Measurements from ENCODE around the gene CCNJL.
"Not testable (repeated sequence)": the region's sequence is repeated elsewhere in the genome, so short reads cannot be mapped to it uniquely, and the experiment has no call there.

Gene CCNJL

DNA sequence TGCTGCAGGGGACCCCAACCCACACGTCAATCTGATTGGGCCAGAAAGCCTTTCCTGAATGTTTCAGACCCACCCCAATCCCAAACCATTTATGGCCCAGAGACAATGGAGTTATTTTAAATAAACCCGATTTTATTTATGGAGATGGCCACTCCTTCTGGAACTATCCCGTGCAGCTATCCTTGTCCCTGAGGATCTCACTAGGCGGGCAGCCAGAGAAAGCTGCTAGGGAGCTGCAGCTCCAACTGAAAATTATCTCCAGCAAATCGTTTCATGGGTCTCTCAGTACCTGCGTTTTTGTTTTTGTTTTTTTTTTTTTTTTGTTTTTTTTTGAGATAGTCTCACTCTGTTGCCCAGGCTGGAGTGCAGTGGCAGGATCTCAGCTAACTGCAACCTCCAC is 35.1 kb upstream of the CCNJL start:
- Mint-ChIP-seq H3K9me3 (no peaks in the 10 kb centered on the region), H3K4me3 (no peak overlapping the region), H3K27me3 (peaks cover 11% of the 10 kb centered on the region), H3K4me1 (peaks cover 5% of the 10 kb centered on the region), H3K36me3 (no peaks in the 10 kb centered on the region), H3K27ac (no peak overlapping the region)
- no peak for ATAC-seq

GRCh38 chr5:160342413-160342941 is 30.1 kb upstream of the CCNJL start:
- Mint-ChIP-seq H3K4me3 (no peak overlapping the region), H3K4me1 (peaks cover 5% of the 10 kb centered on the region), H3K27me3 (peaks cover 11% of the 10 kb centered on the region), H3K9me3 (no peaks in the 10 kb centered on the region), H3K27ac (no peak overlapping the region), H3K36me3 (no peaks in the 10 kb centered on the region)
- ATAC-seq, result no peak

- H3K36me3 Mint-ChIP-seq, result no peaks in the 10 kb centered on the region
- ATAC-seq, result no peak
- peaks cover 5% of the 10 kb centered on the region for H3K4me1 Mint-ChIP-seq
- H3K9me3 Mint-ChIP-seq, result no peaks in the 10 kb centered on the region
- peaks cover 11% of the 10 kb centered on the region for H3K27me3 Mint-ChIP-seq
- no peak overlapping the region for H3K4me3 Mint-ChIP-seq
- H3K27ac Mint-ChIP-seq, result no peak overlapping the region
Measured at GRCh38 chr5:160341309-160341870, 29.0 kb upstream of the CCNJL start.

- not testable (repeated sequence) for H3K4me1 Mint-ChIP-seq, H3K4me3 Mint-ChIP-seq, ATAC-seq, H3K27ac Mint-ChIP-seq, H3K36me3 Mint-ChIP-seq, H3K9me3 Mint-ChIP-seq
- H3K27me3 Mint-ChIP-seq, result peaks cover 11% of the 10 kb centered on the region
Measured at GRCh38 chr5:160340513-160340912, 28.1 kb upstream of the CCNJL start.

DNA sequence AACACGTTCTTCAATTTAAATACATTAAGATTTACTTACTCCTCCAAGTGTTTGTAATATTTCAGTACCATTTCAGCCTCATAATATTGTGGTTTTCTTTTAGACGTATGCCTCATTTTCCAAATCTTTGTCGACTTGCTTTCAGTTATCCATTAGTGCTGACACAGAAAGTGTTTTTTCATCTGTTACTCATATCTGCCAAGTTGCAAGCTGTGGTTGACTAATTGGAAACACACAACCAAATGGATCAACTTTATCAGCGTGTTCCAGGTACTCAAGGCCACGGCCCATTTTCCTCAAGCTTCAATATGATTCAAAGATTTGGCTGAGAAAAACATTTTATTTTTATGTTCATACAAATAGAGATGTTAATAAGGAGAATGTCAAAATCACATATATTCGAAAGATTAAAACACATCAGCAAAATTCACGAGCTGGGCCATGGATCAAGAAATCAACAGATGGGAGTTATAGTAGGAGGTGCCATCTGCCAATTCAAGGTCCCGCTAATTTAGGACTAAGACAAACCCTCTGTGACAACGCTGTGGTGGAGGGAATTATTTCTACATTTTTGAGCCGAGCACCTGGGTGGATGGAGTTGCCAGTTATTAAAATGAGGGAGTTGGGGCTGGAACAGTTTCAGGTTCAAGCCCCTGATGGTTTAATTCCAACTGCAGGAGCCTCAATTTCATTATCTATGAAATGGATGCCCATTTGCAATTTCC is 27.2 kb upstream of the CCNJL start:
- ATAC-seq, result no peak
- Mint-ChIP-seq H3K9me3 (no peaks in the 10 kb centered on the region), H3K27me3 (peaks cover 11% of the 10 kb centered on the region), H3K4me1 (no peaks in the 10 kb centered on the region), H3K36me3 (no peaks in the 10 kb centered on the region), H3K27ac (no peak overlapping the region), H3K4me3 (no peak overlapping the region)

- not testable (repeated sequence) for ATAC-seq, H3K9me3 Mint-ChIP-seq, H3K27me3 Mint-ChIP-seq
Measured at GRCh38 chr5:160334716-160335115, 22.4 kb upstream of the CCNJL start.

DNA sequence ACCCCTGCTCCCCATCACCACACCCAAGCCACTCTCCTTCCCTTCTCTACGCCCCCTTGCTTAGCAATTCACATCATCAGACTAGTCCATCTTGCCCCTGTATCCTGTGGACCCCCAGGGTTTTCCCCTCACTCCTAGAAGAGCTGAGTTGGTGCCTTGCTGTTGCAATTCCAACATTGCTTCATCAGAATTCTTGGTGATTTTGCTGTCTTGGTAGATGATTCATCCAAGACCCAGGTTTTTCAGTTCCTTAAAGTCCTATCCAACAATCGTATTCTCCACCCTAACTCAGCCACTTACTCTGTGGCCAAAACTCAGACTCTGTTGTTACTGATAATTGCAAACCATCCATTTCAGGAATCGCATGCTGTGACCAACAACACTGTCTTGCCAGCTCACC is 21.4 kb upstream of the CCNJL start:
- Mint-ChIP-seq H3K36me3 (no peaks in the 10 kb centered on the region), H3K27me3 (no peaks in the 10 kb centered on the region), H3K27ac (no peak overlapping the region)

More at GRCh38 chr5:160334716-160335115, 22.4 kb upstream of the CCNJL start:
- H3K36me3 Mint-ChIP-seq, H3K4me3 Mint-ChIP-seq, H3K27ac Mint-ChIP-seq, H3K4me1 Mint-ChIP-seq: not testable (repeated sequence)

GRCh38 chr5:160330212-160330611 is 17.8 kb upstream of the CCNJL start:
- H3K4me3 Mint-ChIP-seq, result no peak overlapping the region
- H3K9me3 Mint-ChIP-seq, result no peaks in the 10 kb centered on the region
- no peak for ATAC-seq

More for the DNA sequence above, 21.4 kb upstream of the CCNJL start:
- no peaks in the 10 kb centered on the region for H3K4me1 Mint-ChIP-seq
- ATAC-seq, result peak; percentile 25
- no peaks in the 10 kb centered on the region for H3K9me3 Mint-ChIP-seq
- H3K4me3 Mint-ChIP-seq, result no peak overlapping the region

GRCh38 chr5:160327818-160328217 is 15.5 kb upstream of the CCNJL start:
- no peak for ATAC-seq
- H3K4me3 Mint-ChIP-seq, result no peak overlapping the region
- no peak overlapping the region for H3K27ac Mint-ChIP-seq
- no peaks in the 10 kb centered on the region for H3K9me3 Mint-ChIP-seq
- H3K4me1 Mint-ChIP-seq, result no peaks in the 10 kb centered on the region
- H3K36me3 Mint-ChIP-seq, result no peaks in the 10 kb centered on the region
- H3K27me3 Mint-ChIP-seq, result no peaks in the 10 kb centered on the region

More at GRCh38 chr5:160330212-160330611, 17.8 kb upstream of the CCNJL start:
- H3K27ac Mint-ChIP-seq, result no peak overlapping the region
- H3K4me1 Mint-ChIP-seq, result no peaks in the 10 kb centered on the region
- H3K27me3 Mint-ChIP-seq, result no peaks in the 10 kb centered on the region
- H3K36me3 Mint-ChIP-seq, result no peaks in the 10 kb centered on the region

GRCh38 chr5:160326981-160327380 is 14.6 kb upstream of the CCNJL start:
- no peaks in the 10 kb centered on the region for H3K9me3 Mint-ChIP-seq
- no peak overlapping the region for H3K27ac Mint-ChIP-seq
- H3K4me3 Mint-ChIP-seq, result no peak overlapping the region
- no peak for ATAC-seq
- no peaks in the 10 kb centered on the region for H3K36me3 Mint-ChIP-seq
- peaks cover 2% of the 10 kb centered on the region for H3K27me3 Mint-ChIP-seq
- H3K4me1 Mint-ChIP-seq, result no peaks in the 10 kb centered on the region

DNA sequence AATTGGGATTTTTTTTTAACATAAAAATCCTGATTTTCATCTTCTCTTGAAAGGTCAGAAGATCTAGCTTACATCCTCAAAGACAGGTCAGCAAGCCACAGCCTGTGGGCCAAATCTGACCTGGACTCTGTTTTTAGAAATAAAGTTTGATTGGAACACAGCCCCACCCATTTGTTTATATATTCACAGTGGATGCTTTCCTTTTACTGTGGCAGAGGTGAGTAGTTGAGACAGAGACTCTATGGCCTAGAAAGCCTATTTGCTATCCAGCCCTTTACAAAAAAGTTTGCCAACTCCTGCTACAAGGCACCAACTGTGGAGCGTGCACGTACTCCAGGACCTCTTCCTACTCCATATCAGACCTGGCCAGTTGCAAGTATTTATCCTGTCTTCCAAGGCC is 13.4 kb upstream of the CCNJL start:
- Mint-ChIP-seq H3K27me3 (peaks cover 15% of the 10 kb centered on the region), H3K9me3 (no peaks in the 10 kb centered on the region), H3K27ac (no peak overlapping the region), H3K4me1 (no peaks in the 10 kb centered on the region), H3K4me3 (no peak overlapping the region), H3K36me3 (no peaks in the 10 kb centered on the region)
- ATAC-seq, result no peak

GRCh38 chr5:160324886-160325285 is 12.5 kb upstream of the CCNJL start:
- no peak overlapping the region for H3K4me3 Mint-ChIP-seq
- H3K36me3 Mint-ChIP-seq, result no peaks in the 10 kb centered on the region
- H3K4me1 Mint-ChIP-seq, result no peaks in the 10 kb centered on the region
- H3K27ac Mint-ChIP-seq, result no peak overlapping the region
- no peak for ATAC-seq
- peaks cover 23% of the 10 kb centered on the region for H3K27me3 Mint-ChIP-seq
- H3K9me3 Mint-ChIP-seq, result no peaks in the 10 kb centered on the region

GRCh38 chr5:160318409-160318808 is 6.0 kb upstream of the CCNJL start:
- no peak overlapping the region for H3K4me3 Mint-ChIP-seq
- peaks cover 47% of the 10 kb centered on the region for H3K27me3 Mint-ChIP-seq
- no peak for ATAC-seq
- no peaks in the 10 kb centered on the region for H3K4me1 Mint-ChIP-seq
- H3K27ac Mint-ChIP-seq, result no peak overlapping the region
- no peaks in the 10 kb centered on the region for H3K36me3 Mint-ChIP-seq
- no peaks in the 10 kb centered on the region for H3K9me3 Mint-ChIP-seq

- Mint-ChIP-seq H3K27ac (no peak overlapping the region), H3K4me1 (peaks cover 7% of the 10 kb centered on the region), H3K4me3 (no peak overlapping the region), H3K27me3 (peaks cover 56% of the 10 kb centered on the region), H3K9me3 (no peaks in the 10 kb centered on the region), H3K36me3 (peaks cover 5% of the 10 kb centered on the region)
- no peak for ATAC-seq
Measured at GRCh38 chr5:160317434-160317833, 5.1 kb upstream of the CCNJL start.

- no peak for ATAC-seq
- no peak overlapping the region for H3K4me3 Mint-ChIP-seq
- peaks cover 8% of the 10 kb centered on the region for H3K4me1 Mint-ChIP-seq
- H3K36me3 Mint-ChIP-seq, result peaks cover 5% of the 10 kb centered on the region
- peaks cover 55% of the 10 kb centered on the region for H3K27me3 Mint-ChIP-seq
- H3K9me3 Mint-ChIP-seq, result no peaks in the 10 kb centered on the region
- H3K27ac Mint-ChIP-seq, result no peak overlapping the region
Measured at GRCh38 chr5:160315968-160316367, 3.6 kb upstream of the CCNJL start.
